Activated naive CD4-positive, alpha-beta T cell treated with anti-CD3 and anti-CD28 coated beads, Interleukin-2, amount 50 U/mL, for 24 hours (primary cell): ENCODE results near the gene CPB2.

ENCODE experiments used
- H3K27ac Mint-ChIP-seq: one replicate; pipeline ENCODE4 v1.8.0; 2021; ENCODE audit warnings: mild to moderate bottlenecking, mixed read lengths
- H3K27me3 Mint-ChIP-seq: one replicate; pipeline ENCODE4 v1.8.0; 2021; ENCODE audit warnings: mixed read lengths
- H3K36me3 Mint-ChIP-seq: one replicate; pipeline ENCODE4 v1.8.0; 2021; ENCODE audit warnings: mixed read lengths
- H3K4me1 Mint-ChIP-seq: one replicate; pipeline ENCODE4 v1.8.0; 2021; ENCODE audit warnings: mixed read lengths
- H3K4me3 Mint-ChIP-seq: one replicate; pipeline ENCODE4 v1.8.0; 2021; ENCODE audit warnings: mild to moderate bottlenecking, mixed read lengths
- H3K9me3 Mint-ChIP-seq: one replicate; pipeline ENCODE4 v1.8.0; 2021; ENCODE audit warnings: mixed read lengths

CPB2 gene

GRCh38 chr13:46012404-46012803 lies 92.4 kb downstream of the CPB2 start:
- H3K36me3 Mint-ChIP-seq, result peaks cover 22% of the 10 kb centered on the region
- H3K4me3 Mint-ChIP-seq, result no peak overlapping the region
- no peaks in the 10 kb centered on the region for H3K9me3 Mint-ChIP-seq
- peak overlapping the region; percentile 24 for H3K27ac Mint-ChIP-seq
- H3K4me1 Mint-ChIP-seq, result peaks cover 13% of the 10 kb centered on the region
- no peaks in the 10 kb centered on the region for H3K27me3 Mint-ChIP-seq

- Mint-ChIP-seq H3K27ac (no peak overlapping the region), H3K27me3 (no peaks in the 10 kb centered on the region), H3K4me3 (no peak overlapping the region), H3K9me3 (no peaks in the 10 kb centered on the region), H3K4me1 (peaks cover 13% of the 10 kb centered on the region), H3K36me3 (peaks cover 17% of the 10 kb centered on the region)
These were observed 94.7 kb downstream of the CPB2 start for GRCh38 chr13:46010148-46010547.

GRCh38 chr13:46008631-46009030 lies 96.2 kb downstream of the CPB2 start:
- Mint-ChIP-seq H3K27ac (no peak overlapping the region), H3K36me3 (peaks cover 16% of the 10 kb centered on the region), H3K4me3 (no peak overlapping the region)

GRCh38 chr13:46006688-46007452 lies 98.0 kb downstream of the CPB2 start:
- no peak overlapping the region for H3K4me3 Mint-ChIP-seq
- no peaks in the 10 kb centered on the region for H3K9me3 Mint-ChIP-seq
- no peaks in the 10 kb centered on the region for H3K27me3 Mint-ChIP-seq
- peaks cover 25% of the 10 kb centered on the region for H3K36me3 Mint-ChIP-seq
- peaks cover 4% of the 10 kb centered on the region for H3K4me1 Mint-ChIP-seq
- no peak overlapping the region for H3K27ac Mint-ChIP-seq

More at GRCh38 chr13:46008631-46009030, 96.2 kb downstream of the CPB2 start:
- Mint-ChIP-seq H3K9me3 (no peaks in the 10 kb centered on the region), H3K4me1 (peaks cover 7% of the 10 kb centered on the region), H3K27me3 (no peaks in the 10 kb centered on the region)

- Mint-ChIP-seq H3K4me3 (no peak overlapping the region), H3K9me3 (no peaks in the 10 kb centered on the region), H3K4me1 (peaks cover 4% of the 10 kb centered on the region), H3K27ac (no peak overlapping the region), H3K27me3 (no peaks in the 10 kb centered on the region), H3K36me3 (peaks cover 35% of the 10 kb centered on the region)
These were observed 100.3 kb downstream of the CPB2 start for GRCh38 chr13:46004491-46004890.
